IPS DF 6.9 (cell line): ENCODE measurements around the gene IGSF23.
"Not testable (repeated sequence)": the region's sequence is repeated elsewhere in the genome, so short reads cannot be mapped to it uniquely, and the experiment has no call there.

ENCODE experiments used
- DNase-seq: peaks from one replicate; pipeline ENCODE4 v3.0.0-alpha.2; 2013; ENCODE audit warnings: low read depth, low spot score
- H3K27ac ChIP-seq: one replicate; pipeline ENCODE4 v1.5.1; 2013; ENCODE audit warnings: low read length, control low read depth
- H3K27me3 ChIP-seq: 2 replicates; pipeline ENCODE4 v1.6.1; 2013; ENCODE audit warnings: mild to moderate bottlenecking, low read length; ENCODE audit not compliant: control insufficient read depth, insufficient read depth
- H3K36me3 ChIP-seq: 2 replicates; pipeline ENCODE4 v1.6.1; 2013; ENCODE audit warnings: low read length; ENCODE audit not compliant: control insufficient read depth, insufficient read depth
- H3K4me1 ChIP-seq: 2 replicates; pipeline ENCODE4 v1.6.1; 2013; ENCODE audit warnings: low read length; ENCODE audit not compliant: control insufficient read depth, insufficient read depth
- H3K4me3 ChIP-seq: 2 replicates; pipeline ENCODE4 v1.5.1; 2013; ENCODE audit warnings: mild to moderate bottlenecking, low read length
- H3K9me3 ChIP-seq: 2 replicates; pipeline ENCODE4 v1.6.1; 2013; ENCODE audit warnings: low read length, inconsistent platforms; ENCODE audit not compliant: control insufficient read depth, insufficient read depth
- WGBS: extraction: QIAGEN DNeasy Blood & Tissue Kit; methylation state at CpG from one replicate; pipeline ENCODE4 v1.1.7; 2013; ENCODE audit warnings: mixed read lengths, missing lambda C conversion rate; ENCODE audit not compliant: insufficient read length, insufficient coverage; 5-methylcytosine and 5-hydroxymethylcytosine counted together

The IGSF23 gene

DNA sequence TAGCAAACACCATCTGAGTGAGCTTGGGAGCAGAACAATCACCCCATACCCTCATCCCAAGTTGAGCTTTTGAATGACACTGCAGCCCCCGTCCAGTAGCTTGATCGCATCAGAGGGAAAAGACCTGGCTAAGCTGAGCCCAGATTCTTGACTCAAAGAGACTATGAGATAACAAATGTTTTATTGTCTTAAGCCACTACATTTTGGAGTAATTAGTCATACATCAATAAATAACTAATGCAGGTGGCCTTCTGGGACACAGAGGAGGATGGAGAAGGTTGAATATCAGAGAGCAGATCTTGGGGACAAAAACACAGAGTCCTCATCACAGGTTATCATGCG is 24.6 kb upstream of the IGSF23 start:
- H3K27ac ChIP-seq = no peak overlapping the region
- H3K4me1 ChIP-seq = peaks cover 2% of the 10 kb centered on the region; the same call in 1 of the 2 replicates
- H3K27me3 ChIP-seq = no peaks in the 10 kb centered on the region
- H3K9me3 ChIP-seq = 0 out of 2 replicates have a peak, but pooled peaks cover 1% of the 10 kb centered on the region
- no peaks in the 10 kb centered on the region for H3K36me3 ChIP-seq
- no peak overlapping the region for H3K4me3 ChIP-seq
- no peak for DNase-seq
- no CpG with 5 or more reads among the region's 3 CpGs for WGBS

- H3K4me1 ChIP-seq = peaks cover 5% of the 10 kb centered on the region; the same call in 1 of the 2 replicates
- H3K36me3 ChIP-seq = no peaks in the 10 kb centered on the region
- no peak overlapping the region for H3K27ac ChIP-seq
- no peak for DNase-seq
- H3K4me3 ChIP-seq = no peak overlapping the region
- no CpG with 5 or more reads among the region's 9 CpGs for WGBS
- no peaks in the 10 kb centered on the region for H3K27me3 ChIP-seq
- 0 out of 2 replicates have a peak, but pooled peaks cover under 1% of the 10 kb centered on the region for H3K9me3 ChIP-seq
These were observed 22.9 kb upstream of the IGSF23 start for GRCh38 chr19:44590245-44591059.

GRCh38 chr19:44591340-44591993 is 21.9 kb upstream of the IGSF23 start:
- WGBS = no CpG with 5 or more reads among the region's 9 CpGs
- not testable (repeated sequence) for H3K36me3 ChIP-seq, H3K4me3 ChIP-seq, DNase-seq, H3K4me1 ChIP-seq, H3K9me3 ChIP-seq, H3K27me3 ChIP-seq, H3K27ac ChIP-seq

GRCh38 chr19:44592451-44592890 is 20.9 kb upstream of the IGSF23 start:
- Histone ChIP-seq H3K4me1 (peaks cover 5% of the 10 kb centered on the region; the same call in 1 of the 2 replicates), H3K4me3 (no peak overlapping the region), H3K9me3 (no peaks in the 10 kb centered on the region), H3K27ac (no peak overlapping the region), H3K27me3 (no peaks in the 10 kb centered on the region), H3K36me3 (no peaks in the 10 kb centered on the region)
- WGBS = no CpG with 5 or more reads among the region's 2 CpGs
- no peak for DNase-seq

- Histone ChIP-seq H3K4me1 (peaks cover 5% of the 10 kb centered on the region; the same call in 1 of the 2 replicates), H3K27me3 (no peaks in the 10 kb centered on the region), H3K4me3 (no peak overlapping the region), H3K36me3 (no peaks in the 10 kb centered on the region), H3K27ac (no peak overlapping the region), H3K9me3 (no peaks in the 10 kb centered on the region)
- no CpG with 5 or more reads among the region's 1 CpG for WGBS
- no peak for DNase-seq
These were observed 20.1 kb upstream of the IGSF23 start for GRCh38 chr19:44593294-44593693.

DNA sequence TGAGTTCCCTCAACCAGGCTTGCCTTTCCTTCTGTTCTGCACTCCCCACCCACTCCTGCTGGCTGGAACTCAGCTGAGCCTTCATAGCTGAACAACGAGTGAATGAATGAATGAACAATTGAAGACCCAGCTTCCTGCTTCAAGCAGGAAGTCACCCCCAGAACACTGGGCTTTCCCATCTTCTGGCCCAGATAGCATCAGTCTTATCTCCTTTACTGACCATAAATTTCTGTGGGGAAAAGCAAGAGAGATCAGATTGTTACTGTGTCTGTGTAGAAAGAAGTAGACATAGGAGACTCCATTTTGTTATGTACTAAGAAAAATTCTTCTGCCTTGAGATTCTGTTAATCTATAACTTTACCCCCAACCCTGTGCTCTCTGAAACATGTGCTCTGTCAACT is 19.5 kb upstream of the IGSF23 start:
- DNase-seq, H3K27ac ChIP-seq, H3K4me3 ChIP-seq, H3K4me1 ChIP-seq, H3K27me3 ChIP-seq, H3K36me3 ChIP-seq, H3K9me3 ChIP-seq: not testable (repeated sequence)
- no CpG with 5 or more reads among the region's 1 CpG for WGBS

GRCh38 chr19:44596428-44597130 is 16.8 kb upstream of the IGSF23 start:
- no peaks in the 10 kb centered on the region for H3K9me3 ChIP-seq
- no CpG with 5 or more reads among the region's 10 CpGs for WGBS
- peaks cover 5% of the 10 kb centered on the region; the same call in 1 of the 2 replicates for H3K4me1 ChIP-seq
- no peaks in the 10 kb centered on the region for H3K27me3 ChIP-seq
- H3K4me3 ChIP-seq = no peak overlapping the region
- H3K27ac ChIP-seq = no peak overlapping the region
- DNase-seq = no peak
- H3K36me3 ChIP-seq = no peaks in the 10 kb centered on the region

GRCh38 chr19:44597131-44597491 is 16.3 kb upstream of the IGSF23 start:
- H3K9me3 ChIP-seq = no peaks in the 10 kb centered on the region
- no peaks in the 10 kb centered on the region for H3K36me3 ChIP-seq
- no peaks in the 10 kb centered on the region for H3K27me3 ChIP-seq
- peaks cover 5% of the 10 kb centered on the region; the same call in 1 of the 2 replicates for H3K4me1 ChIP-seq
- WGBS = 80% methylated on average over 1 of the region's 3 CpGs
- H3K4me3 ChIP-seq = no peak overlapping the region
- H3K27ac ChIP-seq = no peak overlapping the region
- DNase-seq = no peak

GRCh38 chr19:44598355-44598754 is 15.0 kb upstream of the IGSF23 start:
- H3K27ac ChIP-seq = no peak overlapping the region
- no peaks in the 10 kb centered on the region for H3K36me3 ChIP-seq
- no peak overlapping the region for H3K4me3 ChIP-seq
- DNase-seq = no peak
- H3K4me1 ChIP-seq = peaks cover 5% of the 10 kb centered on the region; the same call in 1 of the 2 replicates
- H3K9me3 ChIP-seq = no peaks in the 10 kb centered on the region
- H3K27me3 ChIP-seq = no peaks in the 10 kb centered on the region

DNA sequence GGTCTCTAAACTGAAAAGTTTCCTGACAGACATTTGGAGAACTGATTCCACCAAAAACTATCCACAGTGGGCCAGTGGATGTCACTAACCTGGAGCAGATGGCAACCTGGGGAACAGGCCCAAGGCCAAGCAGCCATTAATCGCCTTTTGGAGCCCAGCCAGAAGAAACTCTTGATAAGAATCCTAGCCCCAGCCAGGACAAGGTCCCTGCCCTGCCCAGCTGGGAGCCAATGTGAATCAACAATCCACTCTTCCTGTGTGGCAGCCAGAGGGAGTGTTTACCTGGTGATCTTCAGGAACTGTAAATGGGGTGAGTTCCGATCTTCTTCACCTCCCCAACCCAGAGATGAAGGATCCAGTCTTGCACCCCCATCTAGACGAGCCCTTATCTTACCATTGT is 14.5 kb upstream of the IGSF23 start:
- H3K36me3 ChIP-seq = no peaks in the 10 kb centered on the region
- H3K27ac ChIP-seq = no peak overlapping the region
- WGBS = no CpG with 5 or more reads among the region's 3 CpGs
- no peak overlapping the region for H3K4me3 ChIP-seq
- H3K9me3 ChIP-seq = no peaks in the 10 kb centered on the region
- no peak for DNase-seq
- peaks cover 4% of the 10 kb centered on the region; the same call in 1 of the 2 replicates for H3K4me1 ChIP-seq
- no peaks in the 10 kb centered on the region for H3K27me3 ChIP-seq
